ENCODE data around the gene USP3. TPM values are rescaled to one million over a fixed set of nuclear protein-coding genes. Genes with fewer than 3 reads are reported as not detected.
A peak's percentile ranks its signal among the peaks of the same experiment; 100 is the strongest.
"Not testable (repeated sequence)": the region's sequence is repeated elsewhere in the genome, so short reads cannot be mapped to it uniquely, and the experiment has no call there.

The USP3 gene
- total RNA-seq, 1 donor from 2014 or later = 13.7 TPM

DNA sequence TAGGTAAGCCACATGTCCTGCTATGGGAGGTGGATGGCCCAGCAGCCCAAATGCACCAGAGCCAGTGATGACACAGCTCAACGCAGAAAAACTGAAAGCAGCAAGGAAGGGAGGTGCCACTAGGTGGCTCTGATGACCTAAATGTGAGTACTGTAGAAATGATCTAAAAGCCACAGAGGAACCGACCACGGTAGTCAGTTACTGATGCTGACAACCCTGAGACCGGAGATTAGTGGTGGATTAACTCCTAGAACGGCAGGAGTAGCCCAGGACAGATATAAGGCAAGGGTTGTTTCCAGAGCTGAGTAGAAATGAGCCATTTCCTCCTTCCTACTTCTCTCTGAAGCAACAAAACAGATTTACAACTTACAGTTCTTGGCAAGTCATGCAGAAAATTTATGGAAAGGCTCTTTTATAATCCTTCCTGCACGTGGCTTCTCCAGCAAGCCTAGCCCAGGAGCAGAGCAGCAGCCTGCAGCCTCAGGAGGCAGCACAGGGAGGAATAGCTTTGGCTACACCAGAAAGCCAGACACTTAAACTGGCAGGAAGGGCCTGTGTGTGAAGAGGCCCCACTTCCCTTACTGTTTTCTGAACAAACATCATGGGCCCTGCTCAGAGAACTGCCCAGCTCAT lies 105.9 kb downstream of the USP3 start:
- intact Hi-C loops (cut with DNase I) = loop anchor here (5.0 kb wide), 1 partner anchor 457 kb away; no protein-coding TSS in a partner anchor
- ATAC-seq (peak; percentile 59), DNase-seq (ENCODE audit: missing footprints) (no peak)

GRCh38 chr15:63611177-63611576 lies 106.8 kb downstream of the USP3 start:
- DNase-seq (ENCODE audit: missing footprints) (no peak), ATAC-seq (no peak)
- intact Hi-C loops (cut with DNase I) = loop anchor here (5.0 kb wide), 1 partner anchor 456 kb away; no protein-coding TSS in a partner anchor

DNA sequence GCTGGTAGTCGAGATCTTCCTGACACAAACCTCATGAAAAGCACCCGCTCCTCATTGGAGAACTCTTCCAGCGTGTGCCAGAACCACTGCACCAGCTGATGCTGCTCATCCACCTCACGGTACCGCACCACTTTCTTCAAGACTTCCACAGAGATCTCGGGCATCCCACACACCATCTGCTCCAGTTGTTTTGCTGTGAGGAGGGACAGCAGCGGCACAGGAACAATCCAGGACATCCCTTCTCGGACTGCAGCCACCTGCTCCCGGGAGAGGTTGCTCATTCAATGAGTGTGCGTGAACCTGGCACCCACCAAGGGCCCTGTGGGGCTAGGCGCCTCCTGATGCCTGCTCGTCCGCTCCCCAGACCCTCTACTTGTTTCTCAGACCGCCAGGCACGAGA lies 107.9 kb downstream of the USP3 start:
- intact Hi-C loops (cut with DNase I) = loop anchor here (5.0 kb wide), 1 partner anchor 455 kb away; no protein-coding TSS in a partner anchor
- ATAC-seq (no peak), DNase-seq (ENCODE audit: missing footprints) (no peak)

DNA sequence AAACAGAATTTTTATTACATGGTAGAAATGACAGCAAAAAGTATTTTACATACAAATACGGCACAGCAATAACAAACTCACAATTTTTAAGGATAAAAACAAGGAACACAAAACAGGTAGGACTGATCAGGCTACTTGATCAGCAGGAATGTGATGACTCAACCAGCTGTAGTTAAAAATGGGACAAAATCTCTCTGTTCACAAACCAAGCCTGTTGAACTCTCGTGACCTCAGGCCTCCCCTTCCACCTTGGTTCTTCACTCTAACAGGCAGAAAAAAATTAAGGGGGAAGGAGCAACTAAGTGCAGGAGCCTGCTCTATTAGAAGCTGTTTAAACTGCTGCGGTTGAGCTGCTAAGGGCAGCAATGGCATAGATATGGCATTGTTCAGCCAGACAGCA lies 111.5 kb downstream of the USP3 start:
- DNase-seq (ENCODE audit: missing footprints) (no peak), ATAC-seq (no peak)
- intact Hi-C loops (cut with DNase I) = no loop called here

DNA sequence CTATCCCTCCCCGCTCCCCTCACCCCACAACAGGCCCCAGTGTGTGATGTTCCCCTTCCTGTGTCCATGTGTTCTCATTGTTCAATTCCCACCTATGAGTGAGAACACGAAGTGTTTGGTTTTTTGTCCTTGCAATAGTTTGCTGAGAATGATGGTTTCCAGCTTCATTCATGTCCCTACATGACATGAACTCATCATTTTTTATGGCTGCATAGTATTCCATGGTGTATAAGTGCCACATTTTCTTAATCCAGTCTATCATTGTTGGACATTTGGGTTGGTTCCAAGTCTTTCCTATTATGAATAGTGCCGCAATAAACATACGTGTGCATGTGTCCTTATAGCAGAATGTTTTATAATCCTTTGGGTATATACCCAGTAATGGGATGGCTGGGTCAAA lies 112.8 kb downstream of the USP3 start:
- ATAC-seq; intact Hi-C loops (cut with DNase I): not testable (repeated sequence)

GRCh38 chr15:63617627-63618026 lies 113.2 kb downstream of the USP3 start:
- ATAC-seq; DNase-seq (ENCODE audit: missing footprints); intact Hi-C loops (cut with DNase I): not testable (repeated sequence)

More for the DNA sequence above, 112.8 kb downstream of the USP3 start:
- DNase-seq (ENCODE audit: missing footprints) = not testable (repeated sequence)

DNA sequence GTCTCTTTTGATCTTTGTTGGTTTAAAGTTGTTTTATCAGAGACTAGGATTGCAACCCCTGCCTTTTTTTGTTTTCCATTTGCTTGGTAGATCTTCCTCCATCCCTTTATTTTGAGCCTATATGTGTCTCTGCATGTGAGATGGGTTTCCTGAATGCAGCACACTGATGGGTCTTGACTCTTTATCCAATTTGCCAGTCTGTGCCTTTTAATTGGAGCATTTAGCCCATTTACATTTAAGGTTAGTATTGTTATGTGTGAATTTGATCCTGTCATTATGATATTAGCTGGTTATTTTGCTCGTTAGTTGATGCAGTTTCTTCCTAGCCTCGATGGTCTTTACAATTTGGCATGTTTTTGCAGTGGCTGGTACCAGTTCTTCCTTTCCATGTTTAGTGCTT lies 116.4 kb downstream of the USP3 start:
- ATAC-seq; intact Hi-C loops (cut with DNase I); DNase-seq (ENCODE audit: missing footprints): not testable (repeated sequence)

- intact Hi-C loops (cut with DNase I) = no loop called here
- no peak for ATAC-seq
- no peak for DNase-seq (ENCODE audit: missing footprints)
These were observed 119.0 kb downstream of the USP3 start for GRCh38 chr15:63623232-63623969.

DNA sequence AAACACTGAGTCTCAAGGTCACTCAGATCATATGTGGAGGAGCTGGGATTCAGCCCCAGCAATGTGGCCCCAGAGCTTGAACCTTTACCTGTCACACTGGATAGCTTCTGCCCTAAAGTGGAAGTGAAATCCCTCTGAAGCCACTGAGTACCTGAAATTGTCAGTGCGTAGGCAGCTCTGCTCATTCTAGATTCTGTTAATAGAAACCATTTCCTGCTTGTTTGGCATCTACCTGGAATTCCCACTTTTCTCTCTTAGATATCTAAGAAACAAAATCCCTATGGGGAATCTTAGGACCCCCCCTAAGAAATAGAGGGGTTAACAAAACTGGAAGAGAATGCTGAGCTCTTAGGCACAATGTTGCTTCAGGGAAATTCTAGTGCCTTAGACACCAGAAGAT lies 122.6 kb downstream of the USP3 start:
- intact Hi-C loops (cut with DNase I) = no loop called here
- ATAC-seq (no peak), DNase-seq (ENCODE audit: missing footprints) (no peak)

- intact Hi-C loops (cut with DNase I) = no loop called here
- DNase-seq (ENCODE audit: missing footprints) = no peak
- ATAC-seq = no peak
These were observed 123.9 kb downstream of the USP3 start for GRCh38 chr15:63628123-63628822.

DNA sequence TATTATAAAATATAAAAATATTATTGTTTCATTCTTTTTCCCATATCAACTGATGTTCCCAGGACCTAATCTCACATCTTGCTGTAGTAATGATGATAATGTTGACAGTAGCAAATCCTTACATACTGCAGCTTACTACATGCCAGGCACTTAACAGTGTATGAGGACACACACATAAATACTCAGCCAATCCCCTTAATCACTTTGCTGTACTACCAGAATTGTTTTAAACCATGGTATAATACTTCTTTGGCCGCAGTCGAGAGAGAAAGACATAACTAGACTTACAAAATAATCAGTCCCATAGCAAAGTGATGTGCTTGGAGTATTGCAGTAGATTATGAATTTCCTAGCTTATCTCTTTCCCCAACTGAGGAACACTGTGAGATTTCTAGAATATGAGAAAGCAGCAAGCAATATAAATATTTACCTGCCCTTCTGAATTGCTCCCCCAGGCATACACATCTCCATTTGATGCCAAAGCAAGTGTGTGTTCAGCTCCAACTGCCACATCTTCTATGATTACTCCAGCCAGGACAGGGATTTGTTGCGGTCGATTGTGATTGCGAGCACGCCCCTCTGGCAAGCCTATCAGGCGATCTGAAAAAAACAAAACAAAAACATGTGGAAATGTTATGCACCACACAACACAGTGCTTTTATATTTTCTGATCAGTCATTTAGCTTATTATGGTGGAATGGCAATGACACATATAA lies 125.8 kb downstream of the USP3 start:
- no peak for DNase-seq (ENCODE audit: missing footprints)
- no peak for ATAC-seq
- intact Hi-C loops (cut with DNase I) = no loop called here

- ATAC-seq (no peak), DNase-seq (ENCODE audit: missing footprints) (no peak)
- intact Hi-C loops (cut with DNase I) = no loop called here
These were observed 128.9 kb downstream of the USP3 start for GRCh38 chr15:63633312-63633711.

DNA sequence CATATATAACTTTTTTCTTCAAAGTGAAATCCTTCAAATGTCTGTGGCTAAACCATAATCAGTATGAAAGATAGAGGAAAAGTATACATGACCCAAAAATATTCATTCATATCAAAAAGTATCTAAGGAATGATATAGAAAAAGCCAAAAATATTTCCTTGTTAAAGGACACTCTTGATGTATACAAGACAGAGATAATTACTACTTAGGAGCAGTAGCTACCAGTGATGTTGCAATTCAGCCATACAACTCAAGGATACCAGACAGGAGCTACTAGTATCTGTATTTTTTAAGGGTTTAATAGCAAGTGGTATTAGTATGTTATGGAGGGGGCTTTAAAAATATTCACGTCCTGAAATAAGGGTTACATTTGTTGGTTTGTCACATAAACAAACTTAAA lies 129.8 kb downstream of the USP3 start:
- intact Hi-C loops (cut with DNase I) = no loop called here
- DNase-seq (ENCODE audit: missing footprints) = no peak
- no peak for ATAC-seq

DNA sequence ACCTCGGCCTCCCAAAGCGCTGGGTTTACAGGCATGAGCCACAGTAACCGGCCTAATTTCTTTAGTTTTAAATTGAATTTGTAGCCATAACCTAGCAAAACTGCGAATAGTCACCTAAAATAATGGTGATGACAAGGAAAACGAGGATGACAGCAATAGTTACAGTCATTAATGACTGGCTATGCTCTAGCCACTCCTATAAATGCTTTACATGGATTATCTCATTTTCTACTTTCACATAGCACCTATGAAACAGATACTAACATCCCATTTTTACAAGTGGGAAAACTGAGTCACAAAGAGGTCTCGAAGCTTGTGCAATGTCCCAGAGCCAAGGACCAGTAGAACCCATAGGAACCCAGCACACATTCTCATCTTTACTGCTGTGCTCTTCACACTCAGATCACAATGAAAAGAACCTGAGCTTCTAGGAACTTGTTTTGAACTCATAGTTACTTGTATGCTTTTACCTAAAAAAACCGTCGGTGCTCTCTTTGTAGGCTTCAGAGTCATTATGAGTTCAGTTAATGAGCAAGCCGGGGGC lies 132.2 kb downstream of the USP3 start:
- ATAC-seq (no peak), DNase-seq (ENCODE audit: missing footprints) (no peak)
- intact Hi-C loops (cut with DNase I) = no loop called here

DNA sequence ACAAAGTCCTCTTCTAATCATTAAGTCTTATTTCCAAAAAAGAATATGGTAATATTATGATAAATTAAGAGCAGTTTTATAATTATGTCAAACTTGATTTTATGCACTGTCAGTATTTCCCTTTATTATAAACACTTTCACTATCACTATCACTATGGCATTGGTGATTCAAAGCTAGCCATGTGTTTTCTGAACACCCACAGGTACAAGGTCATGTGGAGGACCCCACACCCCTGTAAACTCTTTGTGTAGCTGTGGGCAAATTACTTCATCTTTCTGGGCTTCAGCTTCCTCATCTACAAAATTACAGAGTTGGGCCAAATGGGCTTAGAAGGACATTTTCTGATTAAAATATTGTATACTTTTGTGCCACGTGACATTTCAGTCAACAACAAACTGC lies 134.4 kb downstream of the USP3 start:
- no peak for DNase-seq (ENCODE audit: missing footprints)
- no peak for ATAC-seq
- intact Hi-C loops (cut with DNase I) = no loop called here

DNA sequence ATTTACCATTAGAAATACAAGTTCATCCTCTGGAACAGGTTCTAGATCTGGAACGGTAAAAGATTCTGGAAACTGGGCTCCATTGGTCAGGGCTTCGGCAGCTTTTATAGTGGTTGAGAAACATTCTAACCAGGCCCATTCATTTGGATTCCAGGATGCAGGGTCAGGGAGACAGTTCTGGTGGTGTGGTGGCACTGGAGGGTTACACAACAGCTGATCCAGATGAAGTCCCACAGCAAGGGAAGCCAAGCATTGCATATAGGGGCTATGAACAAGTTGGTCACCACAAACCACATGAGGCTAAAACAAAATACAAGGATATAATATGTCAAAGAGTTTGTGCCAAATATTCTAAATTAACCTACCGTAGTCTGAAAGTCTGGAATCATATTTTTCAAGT lies 135.8 kb downstream of the USP3 start:
- no peak for DNase-seq (ENCODE audit: missing footprints)
- intact Hi-C loops (cut with DNase I) = no loop called here
- no peak for ATAC-seq
